OCI-LY7 (cell line): Measurements from ENCODE around the gene SCARF2.

Source experiments
- CTCF ChIP-seq: fragments of 200-600 bp; sonication (generic); conservative IDR thresholded peaks from 2 replicates; pipeline ENCODE4 v1.5.1; 2014; ENCODE audit warnings: mild to moderate bottlenecking, antibody characterized with exemption, low read length, moderate library complexity, mixed read lengths
- EZH2phosphoT487 ChIP-seq: fragments of 200-600 bp; sonication (generic); IDR thresholded peaks from 2 replicates; pipeline ENCODE4 v1.6.1; 2018; ENCODE audit warnings: low read depth, borderline replicate concordance, mild to moderate bottlenecking, mixed run types, antibody characterized with exemption, low read length, moderate library complexity, mixed read lengths

GRCh38 chr22:20414450-20414849 is 23.2 kb downstream of the SCARF2 start:
- TF ChIP-seq CTCF (no peak), EZH2phosphoT487 (no peak)
